Non-pigmented ciliary epithelial cell (primary cell): ENCODE data around the gene PCED1B.
A peak's percentile ranks its signal among the peaks of the same experiment; 100 is the strongest.
"Not testable (repeated sequence)": the region's sequence is repeated elsewhere in the genome, so short reads cannot be mapped to it uniquely, and the experiment has no call there.

Experiments used
- DNase-seq: peaks from one replicate; pipeline ENCODE4 v3.0.0-alpha.2; 2010; ENCODE audit warnings: low read depth

PCED1B gene

DNA sequence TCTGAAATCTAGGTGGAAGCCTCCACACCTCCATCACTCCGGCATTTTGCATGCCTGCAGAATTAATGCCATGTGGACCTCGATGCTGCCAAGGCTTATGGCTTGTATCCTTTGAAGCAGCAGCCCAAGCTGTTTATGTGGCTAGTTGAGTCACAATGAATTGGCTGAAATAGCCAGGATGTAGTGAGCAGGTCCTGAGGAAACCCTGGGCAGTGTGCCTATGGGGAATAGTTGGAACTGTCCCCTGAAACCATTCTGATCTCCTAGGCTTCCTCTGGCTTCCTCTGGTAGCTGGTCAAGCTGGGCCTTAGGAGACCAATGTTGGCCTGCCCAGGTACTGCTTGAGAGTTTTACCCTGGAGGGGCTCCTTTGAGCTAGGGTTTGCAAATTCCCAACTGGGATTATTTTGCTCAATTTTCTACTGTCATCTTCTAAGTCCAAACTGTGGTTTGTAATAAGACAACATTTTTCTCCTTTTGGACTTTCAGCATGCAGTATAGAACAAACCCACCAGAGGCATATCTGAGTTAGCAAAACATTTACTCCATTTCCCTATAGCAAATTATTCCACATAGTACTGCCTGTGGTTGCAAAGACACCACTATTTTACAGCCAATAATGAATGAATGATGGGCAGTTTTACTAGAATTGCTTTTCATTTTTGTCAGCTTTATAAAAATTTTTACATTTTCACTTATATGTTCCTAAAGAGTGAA lies 85.5 kb downstream of the PCED1B start:
- no peak for DNase-seq

- DNase-seq = no peak
Measured at GRCh38 chr12:47165934-47166333, 86.5 kb downstream of the PCED1B start.

DNA sequence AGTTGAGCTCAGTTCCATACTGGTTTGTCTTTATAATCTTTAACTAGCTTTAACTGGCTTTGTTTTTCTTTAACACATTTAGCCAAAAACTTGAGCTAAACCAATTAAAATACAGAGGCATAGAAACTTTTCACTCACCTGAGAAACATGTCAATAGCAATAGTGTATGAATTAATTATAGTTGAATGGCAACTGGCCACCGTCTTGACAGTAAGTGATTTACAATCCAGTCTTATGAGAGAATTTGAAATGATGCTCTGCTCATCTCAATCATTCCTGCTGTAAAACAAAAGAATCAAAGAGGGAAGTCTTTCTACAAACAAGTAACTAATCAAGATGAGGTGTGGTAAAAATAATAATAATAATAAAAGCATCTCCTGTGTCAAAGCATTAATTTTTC lies 86.9 kb downstream of the PCED1B start:
- DNase-seq = no peak

DNA sequence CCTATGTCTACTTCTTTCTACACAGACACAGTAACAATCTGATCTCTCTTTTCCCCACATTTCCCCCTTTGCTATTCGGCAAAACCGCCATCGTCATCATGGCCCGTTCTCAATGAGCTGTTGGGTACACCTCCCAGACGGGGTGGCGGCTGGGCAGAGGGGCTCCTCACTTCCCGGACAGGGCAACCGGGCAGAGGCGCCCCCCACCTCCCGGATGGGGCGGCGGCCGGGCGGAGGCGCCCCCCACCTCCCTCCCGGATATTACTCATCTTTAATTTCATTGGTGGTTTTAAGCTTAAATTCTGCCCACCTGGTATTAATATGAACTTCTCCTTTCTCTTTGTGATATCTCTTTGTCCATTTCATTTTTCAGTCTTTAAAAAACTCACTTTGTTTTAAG lies 90.9 kb downstream of the PCED1B start:
- not testable (repeated sequence) for DNase-seq

- DNase-seq = no peak
Measured at GRCh38 chr12:47178014-47178413, 98.6 kb downstream of the PCED1B start.

GRCh38 chr12:47182164-47182938 lies 102.9 kb downstream of the PCED1B start:
- not testable (repeated sequence) for DNase-seq

DNA sequence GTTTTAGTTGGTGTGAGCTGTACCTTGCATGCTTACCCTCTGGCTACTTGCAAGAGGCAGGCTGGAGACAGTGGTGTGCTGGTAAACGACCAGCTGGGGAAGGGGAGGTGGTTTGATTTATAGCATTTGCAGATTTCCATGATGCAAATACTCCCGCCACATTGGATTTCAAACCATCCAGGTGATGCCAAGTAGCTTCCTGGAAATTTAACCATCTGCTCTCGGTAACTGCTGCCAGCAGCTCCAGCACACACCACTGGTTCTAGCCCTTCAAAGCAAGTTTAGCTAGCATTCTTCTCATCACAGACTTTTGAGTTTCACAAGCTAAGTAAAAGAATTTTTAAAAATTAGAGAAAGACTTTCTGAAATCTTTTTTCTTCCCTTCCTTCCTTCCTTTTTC lies 104.8 kb downstream of the PCED1B start:
- no peak for DNase-seq

DNA sequence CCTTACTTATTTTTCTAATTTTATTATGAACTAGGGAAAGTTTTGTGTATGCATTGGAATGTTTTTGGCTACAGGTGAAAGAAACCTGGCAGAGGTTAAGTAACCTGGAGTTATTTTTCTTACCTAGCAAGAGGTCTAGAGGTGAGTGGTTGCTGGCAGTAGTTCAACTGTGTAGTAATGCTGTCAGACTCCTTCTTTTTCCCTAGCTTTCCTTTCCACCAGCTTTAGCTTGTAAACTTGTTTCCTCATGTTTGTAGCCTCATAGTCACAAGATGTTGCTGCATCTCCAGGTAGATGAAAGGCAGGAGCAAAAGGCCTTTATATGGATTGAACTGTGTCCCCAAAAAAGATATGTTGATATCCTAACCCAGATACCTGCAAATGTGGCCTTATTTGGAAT lies 105.4 kb downstream of the PCED1B start:
- DNase-seq = no peak

GRCh38 chr12:47186246-47186645 lies 106.8 kb downstream of the PCED1B start:
- DNase-seq = no peak

DNA sequence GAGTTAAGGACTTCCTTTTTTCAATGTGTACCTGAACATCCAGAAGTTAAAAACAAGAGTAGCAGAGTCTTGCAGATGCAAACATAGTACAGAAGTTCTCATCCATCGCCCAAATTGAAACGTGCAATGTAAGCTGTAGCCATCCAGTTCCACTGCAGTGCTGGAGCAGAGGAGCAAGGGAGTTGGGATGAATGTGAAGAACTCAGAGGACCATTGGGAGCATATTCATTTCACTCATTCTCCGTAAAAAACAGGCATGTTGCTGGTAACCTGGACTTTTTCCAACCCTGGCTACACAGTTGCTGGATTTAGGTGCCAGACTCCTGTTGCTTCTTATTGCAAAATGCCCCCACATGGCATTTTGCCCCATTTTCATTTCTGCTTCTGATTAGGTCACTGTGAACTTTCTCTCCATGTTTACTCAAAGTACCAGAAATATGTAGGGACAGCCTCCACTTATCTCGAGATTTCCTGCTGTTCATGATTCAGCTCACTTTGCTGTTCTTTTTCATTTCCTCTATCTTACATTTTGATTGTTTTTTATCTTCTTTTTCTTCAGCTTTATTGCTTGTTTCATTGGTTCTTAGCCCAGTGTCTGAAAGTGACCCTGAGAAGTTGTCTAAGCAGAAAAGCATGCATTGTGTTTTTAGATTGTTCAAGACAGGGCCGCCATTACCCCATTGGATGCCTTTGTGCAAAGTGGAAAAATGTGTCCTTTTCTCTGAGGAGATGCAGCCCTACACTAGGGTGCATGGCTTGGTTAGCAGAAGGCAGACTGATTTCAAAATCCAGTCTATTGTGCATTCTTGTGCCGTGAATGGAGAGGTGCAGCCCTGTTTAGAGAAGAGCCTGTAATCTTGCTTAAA lies 109.4 kb downstream of the PCED1B start:
- peak; percentile 62 for DNase-seq

GRCh38 chr12:47189728-47190127 lies 110.3 kb downstream of the PCED1B start:
- no peak for DNase-seq

GRCh38 chr12:47190271-47190750 lies 110.9 kb downstream of the PCED1B start:
- peak; percentile 63 for DNase-seq

GRCh38 chr12:47190905-47191304 lies 111.5 kb downstream of the PCED1B start:
- DNase-seq = no peak

GRCh38 chr12:47192051-47192450 lies 112.6 kb downstream of the PCED1B start:
- no peak for DNase-seq

- no peak for DNase-seq
Measured at GRCh38 chr12:47193066-47193465, 113.6 kb downstream of the PCED1B start.

- DNase-seq = no peak
Measured at GRCh38 chr12:47194501-47194900, 115.1 kb downstream of the PCED1B start.

- no peak for DNase-seq
Measured at GRCh38 chr12:47200446-47200845, 121.0 kb downstream of the PCED1B start.

DNA sequence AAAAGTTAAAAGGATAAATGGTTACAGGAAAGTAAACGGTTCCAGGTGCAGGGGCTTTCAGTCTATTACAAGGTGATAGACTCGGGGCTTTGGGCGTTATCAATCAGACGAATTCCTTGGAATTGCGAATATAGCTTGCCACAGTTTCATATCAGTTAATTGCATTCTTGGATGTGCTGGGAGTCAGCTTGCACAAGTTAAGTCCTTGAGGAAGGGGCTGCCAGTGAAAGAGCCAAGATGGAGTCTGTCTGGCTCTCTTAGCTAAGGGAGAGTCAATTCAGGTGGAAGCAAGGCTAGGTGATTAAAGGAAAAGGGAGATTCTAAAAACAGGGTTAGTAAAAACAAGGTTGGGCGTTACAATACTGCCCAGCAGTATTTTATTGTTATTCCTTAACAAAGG lies 121.8 kb downstream of the PCED1B start:
- not testable (repeated sequence) for DNase-seq

- DNase-seq = no peak
Measured at GRCh38 chr12:47202176-47202575, 122.8 kb downstream of the PCED1B start.

DNA sequence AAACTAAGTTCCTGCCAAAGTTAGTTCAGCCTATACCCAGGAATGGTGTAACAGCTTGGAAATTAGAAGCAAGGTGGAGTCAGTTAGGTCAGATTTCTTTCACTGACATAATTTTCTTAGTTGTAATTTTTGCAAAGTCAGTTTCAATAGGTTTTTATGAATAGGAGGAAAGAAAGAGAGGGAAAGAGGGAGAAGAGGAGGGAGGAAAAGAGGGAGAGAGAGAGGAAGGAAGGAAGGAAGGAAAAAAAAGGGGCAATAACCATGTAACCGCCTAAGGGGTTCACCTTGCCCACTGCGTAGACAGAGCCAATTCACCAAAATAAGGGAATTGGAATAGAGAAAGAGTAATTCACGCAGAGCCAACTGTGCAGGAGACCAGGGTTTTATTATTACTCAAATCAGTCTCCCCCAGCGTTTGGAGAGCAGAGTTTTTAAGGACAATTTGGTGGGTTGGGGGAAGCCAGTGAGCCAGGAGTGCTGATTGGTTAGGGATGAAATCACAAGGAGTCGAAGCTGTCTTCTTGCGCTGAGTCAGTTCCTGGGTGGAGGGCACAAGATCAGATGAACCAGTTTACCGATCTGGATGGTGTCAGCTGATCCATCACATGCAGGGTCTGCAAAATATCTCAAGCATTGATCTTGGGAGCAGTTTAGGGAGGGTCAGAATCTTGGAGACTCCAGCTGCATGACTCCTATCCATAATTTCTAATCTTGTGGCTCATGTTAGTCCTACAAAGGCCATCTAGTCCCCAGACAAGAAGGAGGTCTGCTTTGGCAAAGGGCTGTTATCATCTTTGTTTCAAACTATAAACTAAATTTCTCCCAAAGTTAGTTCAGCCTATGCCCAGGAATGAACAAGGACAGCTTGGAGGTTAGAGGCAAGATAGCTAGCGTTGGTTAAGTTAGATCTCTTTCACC lies 126.4 kb downstream of the PCED1B start:
- no peak for DNase-seq
